ENCODE results near the gene POU2F2.

POU2F2 gene

DNA sequence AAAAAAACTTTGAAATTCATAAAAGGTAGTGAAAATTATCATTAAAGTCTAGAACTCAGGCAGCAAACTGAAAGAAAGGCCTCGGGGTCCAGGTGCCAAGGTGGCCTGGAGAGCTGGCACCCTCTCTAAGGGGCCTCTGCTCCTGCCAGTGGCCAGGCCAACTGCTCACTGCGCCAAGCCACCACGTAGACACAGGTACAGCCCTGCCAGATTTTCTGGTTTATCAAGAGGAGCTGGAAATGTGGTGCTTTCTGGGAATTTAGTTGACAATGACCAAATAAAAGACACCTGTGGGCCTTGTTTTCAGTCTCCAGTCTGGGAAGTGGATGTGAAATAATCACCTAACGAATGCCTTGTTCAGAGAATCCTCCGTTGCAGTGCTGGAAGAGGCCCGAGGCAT, 33.5 kb downstream of the POU2F2 start:
- no peak for DNase-seq

- DNase-seq, result no peak
Observed at GRCh38 chr19:42097461-42097860, 34.8 kb downstream of the POU2F2 start.

- no peak for DNase-seq
Observed at GRCh38 chr19:42096255-42096837, 35.9 kb downstream of the POU2F2 start.

GRCh38 chr19:42095814-42096230, 36.4 kb downstream of the POU2F2 start:
- no peak for DNase-seq

GRCh38 chr19:42095142-42095813, 37.0 kb downstream of the POU2F2 start:
- DNase-seq, result no peak

- DNase-seq, result no peak
Observed at GRCh38 chr19:42093926-42094325, 38.3 kb downstream of the POU2F2 start.

DNA sequence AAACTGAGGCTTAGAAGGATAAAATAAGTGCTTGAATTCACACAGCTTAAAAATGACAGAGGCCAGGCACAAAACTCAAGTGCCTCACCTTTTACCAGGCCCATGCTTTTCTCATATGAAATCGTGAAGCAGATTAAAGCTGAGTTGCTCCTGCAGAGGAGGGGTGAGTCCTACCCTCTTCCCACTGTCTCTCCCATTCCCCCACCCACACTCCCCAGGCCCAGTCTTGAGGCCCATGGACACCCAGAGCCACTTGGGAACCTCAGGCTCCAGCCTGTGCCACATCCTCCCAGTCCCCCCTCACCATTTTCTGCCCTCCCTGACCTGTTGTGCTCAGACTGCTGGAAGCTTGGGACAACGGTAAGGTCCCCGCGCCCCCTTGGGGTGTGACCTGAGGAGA, 38.7 kb downstream of the POU2F2 start:
- no peak for DNase-seq

DNA sequence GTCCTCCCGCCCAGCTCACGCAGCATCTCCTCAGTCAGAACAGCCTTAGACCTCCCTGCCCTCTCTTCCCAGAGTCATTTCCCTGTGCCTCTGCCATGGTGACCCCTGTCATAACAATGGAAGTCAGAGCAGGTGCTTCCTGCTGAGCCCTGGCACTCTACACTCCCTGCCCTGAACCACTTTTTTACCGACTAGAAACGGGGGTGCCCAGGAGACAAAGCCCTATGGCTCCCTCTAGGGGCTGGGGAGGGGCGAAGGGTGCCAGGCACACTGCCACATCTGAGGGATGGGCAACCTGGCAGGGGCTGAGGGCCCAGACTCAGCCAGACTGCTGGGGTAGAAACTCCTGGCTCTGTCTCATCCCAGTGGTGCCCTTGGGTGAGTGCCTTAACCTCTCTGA, 39.9 kb downstream of the POU2F2 start:
- DNase-seq, result no peak

GRCh38 chr19:42091742-42092141, 40.5 kb downstream of the POU2F2 start:
- no peak for DNase-seq

- DNase-seq, result no peak
Observed at GRCh38 chr19:42091300-42091699, 40.9 kb downstream of the POU2F2 start.

- no peak for DNase-seq
Observed at GRCh38 chr19:42090672-42091071, 41.6 kb downstream of the POU2F2 start.

DNA sequence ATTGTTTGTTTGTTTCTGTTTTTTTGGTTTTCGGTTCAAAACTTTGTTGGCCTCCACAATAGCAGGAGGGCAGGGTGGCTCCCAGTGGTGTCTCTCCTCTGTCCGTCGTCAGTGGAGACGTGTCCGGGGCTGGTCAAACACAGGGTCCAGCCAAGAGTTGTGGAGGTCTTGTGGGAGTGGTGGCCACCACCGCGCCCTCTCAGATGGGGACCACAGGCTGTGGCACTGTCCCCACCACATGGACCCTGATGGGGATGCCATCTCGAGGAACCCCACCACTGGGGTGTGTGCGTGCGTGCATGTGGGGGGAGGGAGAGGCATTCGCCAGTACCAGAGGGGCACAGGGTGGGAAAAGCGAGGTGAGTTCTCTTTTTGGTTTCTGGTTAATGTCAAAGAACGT, 42.5 kb downstream of the POU2F2 start:
- DNase-seq, result no peak

DNA sequence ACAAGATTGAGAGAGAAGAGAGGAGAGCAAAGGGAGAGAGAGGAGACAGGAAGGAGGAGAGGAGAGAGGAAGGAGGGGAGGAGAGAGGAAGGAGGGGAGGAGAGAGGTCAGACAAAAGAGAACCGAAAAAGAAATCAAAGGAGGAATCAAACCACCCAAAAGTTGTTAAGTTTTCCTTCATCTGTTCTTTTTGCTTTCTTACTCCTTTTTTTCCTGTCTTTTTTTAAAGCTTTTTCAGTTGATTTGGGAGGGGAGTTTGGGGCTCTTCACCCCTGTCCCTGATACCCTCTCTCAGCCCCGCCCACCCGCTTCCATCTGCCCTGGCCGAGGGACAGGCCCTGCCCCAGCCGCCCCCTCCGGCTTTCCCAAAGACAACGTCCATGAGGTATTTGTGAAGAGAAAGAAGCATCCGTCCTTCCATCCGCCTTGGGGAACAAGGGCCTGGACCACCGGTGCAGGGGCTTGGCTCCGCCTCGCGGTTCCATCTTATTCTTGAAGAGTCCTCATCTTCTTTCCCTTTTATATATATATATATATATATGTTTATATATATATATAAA, 43.0 kb downstream of the POU2F2 start:
- no peak for DNase-seq

DNA sequence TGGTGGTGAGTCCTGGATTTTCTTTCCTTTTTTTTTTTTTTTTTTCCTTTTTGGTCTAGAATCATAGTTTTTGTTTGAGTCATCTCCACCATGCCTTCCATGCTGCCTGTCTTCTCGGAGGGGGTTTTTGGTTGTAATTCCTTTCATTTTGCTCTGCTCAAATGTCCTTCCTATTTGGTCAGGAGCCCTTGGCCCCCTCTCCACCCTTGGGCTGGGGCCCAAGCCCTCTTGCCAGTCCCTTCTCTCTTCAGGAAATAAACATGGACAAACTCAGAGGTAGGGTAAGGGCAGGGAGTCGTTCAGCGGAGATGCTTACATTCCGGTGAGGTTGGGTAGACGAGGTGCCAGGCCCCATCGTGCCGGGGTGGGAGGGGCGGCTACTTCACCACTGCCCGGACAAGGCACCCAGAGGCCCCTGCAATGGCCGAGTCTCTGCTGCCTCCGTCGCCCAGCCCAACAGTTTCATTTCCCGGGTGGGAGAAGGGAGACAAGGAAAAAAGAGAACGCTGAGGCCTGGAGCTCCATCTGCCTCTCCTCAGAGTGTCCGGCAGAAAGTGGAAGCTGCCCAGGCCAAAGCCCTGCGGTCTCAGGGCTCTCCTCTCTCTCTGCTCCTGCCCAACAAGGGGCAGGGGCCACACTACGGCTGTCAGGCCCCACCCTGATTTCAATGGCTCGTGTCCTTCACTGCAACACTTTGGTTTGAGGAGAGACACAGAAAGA, 43.6 kb downstream of the POU2F2 start:
- no peak for DNase-seq

GRCh38 chr19:42086770-42087550, 45.3 kb downstream of the POU2F2 start:
- no peak for DNase-seq

DNA sequence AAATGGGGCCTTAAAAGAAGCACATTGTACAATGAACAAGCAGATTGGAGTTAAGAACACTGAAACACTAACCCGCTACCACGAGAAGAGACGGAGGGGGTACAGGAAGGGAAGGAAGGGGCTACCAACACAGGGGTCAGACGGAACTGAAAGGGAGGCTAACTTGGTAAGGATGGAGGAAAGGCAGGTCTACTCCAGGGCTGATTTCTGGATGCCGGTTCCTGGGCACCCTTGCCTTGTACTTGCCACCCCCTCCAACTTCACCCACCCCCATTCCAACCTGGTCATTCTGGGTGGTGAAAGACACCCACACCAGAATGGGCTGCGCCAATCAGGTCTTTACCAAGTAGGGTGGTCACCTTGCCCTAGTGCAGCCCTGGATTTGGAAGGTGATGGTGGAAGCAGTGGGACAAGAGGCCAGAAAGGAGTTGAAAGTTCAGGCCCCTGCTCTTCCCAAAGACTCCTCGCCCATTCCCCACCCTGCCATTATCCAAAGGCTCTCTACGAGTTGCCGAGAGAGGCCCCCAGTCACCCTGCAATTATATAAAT, 46.0 kb downstream of the POU2F2 start:
- no peak for DNase-seq

GRCh38 chr19:42083537-42083936, 48.7 kb downstream of the POU2F2 start:
- DNase-seq, result no peak

DNA sequence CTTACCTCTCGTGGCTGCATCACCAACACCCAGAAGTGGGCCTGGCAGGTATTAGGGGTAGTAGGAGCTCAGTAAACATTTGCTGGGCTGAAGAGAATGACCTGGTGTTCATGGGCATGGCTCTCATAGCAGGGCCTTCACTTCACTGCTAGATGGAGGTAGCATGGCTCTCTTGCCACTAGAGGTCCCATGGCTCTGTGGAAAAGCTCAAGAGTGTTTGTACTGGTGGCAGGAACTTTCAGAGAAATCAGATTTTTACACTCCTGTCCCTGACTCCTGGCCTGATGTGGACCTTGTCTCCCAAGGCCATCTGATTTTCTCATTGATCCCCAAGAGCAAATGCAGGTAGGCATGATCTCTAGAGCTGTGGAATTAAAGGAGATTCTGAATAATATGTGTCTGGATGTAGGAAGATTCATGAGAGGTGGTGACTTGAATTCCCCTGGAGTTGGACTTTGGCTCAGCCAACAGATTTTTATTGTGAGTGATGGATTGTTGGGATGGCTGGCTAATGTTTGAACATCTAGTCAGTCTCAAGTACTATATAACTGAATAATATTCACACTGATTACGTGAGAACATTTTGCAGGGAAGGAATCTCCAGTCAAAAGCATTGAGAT, 50.6 kb downstream of the POU2F2 start:
- no peak for DNase-seq

DNA sequence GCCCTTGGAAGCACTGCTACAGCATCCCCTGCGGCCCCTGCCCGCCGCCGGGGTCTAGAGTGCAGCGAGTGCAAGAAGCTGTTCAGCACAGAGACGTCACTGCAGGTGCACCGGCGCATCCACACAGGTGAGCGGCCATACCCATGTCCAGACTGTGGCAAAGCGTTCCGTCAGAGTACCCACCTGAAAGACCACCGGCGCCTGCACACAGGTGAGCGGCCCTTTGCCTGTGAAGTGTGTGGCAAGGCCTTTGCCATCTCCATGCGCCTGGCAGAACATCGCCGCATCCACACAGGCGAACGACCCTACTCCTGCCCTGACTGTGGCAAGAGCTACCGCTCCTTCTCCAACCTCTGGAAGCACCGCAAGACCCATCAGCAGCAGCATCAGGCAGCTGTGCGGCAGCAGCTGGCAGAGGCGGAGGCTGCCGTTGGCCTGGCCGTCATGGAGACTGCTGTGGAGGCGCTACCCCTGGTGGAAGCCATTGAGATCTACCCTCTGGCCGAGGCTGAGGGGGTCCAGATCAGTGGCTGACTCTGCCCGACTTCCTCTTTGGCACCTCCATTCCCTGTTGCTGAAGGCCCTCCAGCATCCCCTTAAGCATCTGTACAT, 51.4 kb downstream of the POU2F2 start:
- no peak for DNase-seq

DNA sequence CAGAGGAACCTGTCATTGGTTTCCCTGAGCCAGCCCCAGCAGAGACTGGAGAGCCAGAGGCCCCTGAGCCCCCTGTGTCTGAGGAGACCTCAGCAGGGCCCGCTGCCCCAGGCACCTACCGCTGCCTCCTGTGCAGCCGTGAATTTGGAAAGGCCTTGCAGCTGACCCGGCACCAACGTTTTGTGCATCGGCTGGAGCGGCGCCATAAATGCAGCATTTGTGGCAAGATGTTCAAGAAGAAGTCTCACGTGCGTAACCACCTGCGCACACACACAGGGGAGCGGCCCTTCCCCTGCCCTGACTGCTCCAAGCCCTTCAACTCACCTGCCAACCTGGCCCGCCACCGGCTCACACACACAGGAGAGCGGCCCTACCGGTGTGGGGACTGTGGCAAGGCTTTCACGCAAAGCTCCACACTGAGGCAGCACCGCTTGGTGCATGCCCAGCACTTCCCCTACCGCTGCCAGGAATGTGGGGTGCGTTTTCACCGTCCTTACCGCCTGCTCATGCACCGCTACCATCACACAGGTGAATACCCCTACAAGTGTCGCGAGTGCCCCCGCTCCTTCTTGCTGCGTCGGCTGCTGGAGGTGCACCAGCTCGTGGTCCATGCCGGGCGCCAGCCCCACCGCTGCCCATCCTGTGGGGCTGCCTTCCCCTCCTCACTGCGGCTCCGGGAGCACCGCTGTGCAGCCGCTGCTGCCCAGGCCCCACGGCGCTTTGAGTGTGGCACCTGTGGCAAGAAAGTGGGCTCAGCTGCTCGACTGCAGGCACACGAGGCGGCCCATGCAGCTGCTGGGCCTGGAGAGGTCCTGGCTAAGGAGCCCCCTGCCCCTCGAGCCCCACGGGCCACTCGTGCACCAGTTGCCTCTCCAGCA, 52.1 kb downstream of the POU2F2 start:
- no peak for DNase-seq

DNA sequence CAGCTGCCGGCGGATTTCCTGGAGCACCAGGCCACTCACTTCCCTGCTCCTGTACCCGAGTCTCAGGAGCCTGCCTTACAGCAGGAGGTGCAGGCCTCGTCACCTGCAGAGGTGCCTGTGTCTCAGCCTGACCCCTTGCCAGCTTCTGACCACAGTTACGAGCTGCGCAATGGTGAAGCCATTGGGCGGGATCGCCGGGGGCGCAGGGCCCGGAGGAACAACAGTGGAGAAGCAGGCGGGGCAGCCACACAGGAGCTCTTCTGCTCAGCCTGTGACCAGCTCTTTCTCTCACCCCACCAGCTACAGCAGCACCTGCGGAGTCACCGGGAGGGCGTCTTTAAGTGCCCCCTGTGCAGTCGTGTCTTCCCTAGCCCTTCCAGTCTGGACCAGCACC, 53.0 kb downstream of the POU2F2 start:
- no peak for DNase-seq

Data from left hindlimb (tissue), 1 donor.